ENCODE measurements around the gene ZNF529.
"Not testable (repeated sequence)": the region's sequence is repeated elsewhere in the genome, so short reads cannot be mapped to it uniquely, and the experiment has no call there.

The ZNF529 gene

GRCh38 chr19:36573020-36573894 lies at the start of gene ZNF529:
TSS of gene ZNF529 (minus strand) at chr19:36573292. CDS start at chr19:36572346, 946 bp downstream.
- peak; percentile 67 for DNase-seq (ENCODE audit: low read depth, low spot score)

DNA sequence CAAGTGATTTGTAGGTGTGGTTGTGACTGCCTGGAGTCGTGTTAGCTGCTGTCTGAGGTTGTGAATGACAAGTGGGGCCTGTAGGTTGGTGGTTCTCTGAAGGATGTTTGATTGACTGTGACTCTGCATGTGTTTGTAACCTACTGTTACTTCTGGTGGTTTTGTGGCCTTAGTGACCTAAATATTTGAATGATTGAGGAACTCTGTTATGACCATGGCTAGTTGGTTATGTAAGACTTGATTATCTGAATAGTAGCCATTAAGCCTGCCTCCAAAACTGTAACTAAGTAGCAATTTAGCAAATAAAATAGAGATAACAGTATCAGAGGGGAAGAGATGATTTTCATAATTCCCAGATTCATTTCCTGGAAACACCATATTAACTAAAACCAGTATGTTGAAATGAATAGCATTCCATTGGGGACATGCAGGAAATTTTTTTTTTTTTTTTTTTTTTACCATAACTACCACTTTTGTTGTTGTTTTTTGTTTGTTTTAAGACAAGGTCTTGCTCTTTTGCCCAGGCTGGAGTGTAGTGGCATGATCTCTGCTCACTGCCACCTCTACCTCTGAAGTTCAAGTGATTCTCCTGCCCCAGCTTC lies 32.9 kb upstream of the ZNF529 start:
- no peak for DNase-seq (ENCODE audit: low read depth, low spot score)

GRCh38 chr19:36605101-36605876 lies 32.2 kb upstream of the ZNF529 start, which contains the start of gene ZNF382:
TSS of gene ZNF382 (plus strand) at chr19:36605313. CDS start at chr19:36609915, 4,602 bp downstream.
- no peak for DNase-seq (ENCODE audit: low read depth, low spot score)

DNA sequence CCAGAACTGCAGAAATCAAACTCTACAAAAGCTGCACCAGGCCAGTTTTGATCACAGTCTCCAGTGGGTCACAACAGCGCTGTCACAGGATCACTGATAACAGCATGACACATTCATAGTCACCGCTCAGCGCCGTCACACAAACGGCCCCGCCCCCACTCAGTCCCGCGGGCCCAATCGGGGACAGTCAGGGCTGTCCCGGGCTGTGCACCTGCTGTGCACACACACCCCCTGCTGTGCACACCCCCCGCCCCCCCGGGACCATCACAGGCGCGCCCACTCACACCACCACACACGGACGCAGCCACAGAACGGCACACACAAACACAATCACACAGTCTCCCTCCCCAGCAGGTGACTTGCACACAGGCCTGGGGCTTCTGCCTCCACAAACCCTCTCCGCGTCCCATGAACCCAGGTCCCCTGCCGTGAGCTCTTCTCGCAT lies 31.6 kb upstream of the ZNF529 start:
- DNase-seq (ENCODE audit: low read depth, low spot score): no peak

- DNase-seq (ENCODE audit: low read depth, low spot score): not testable (repeated sequence)
Observed at GRCh38 chr19:36602681-36603080, 29.6 kb upstream of the ZNF529 start.

DNA sequence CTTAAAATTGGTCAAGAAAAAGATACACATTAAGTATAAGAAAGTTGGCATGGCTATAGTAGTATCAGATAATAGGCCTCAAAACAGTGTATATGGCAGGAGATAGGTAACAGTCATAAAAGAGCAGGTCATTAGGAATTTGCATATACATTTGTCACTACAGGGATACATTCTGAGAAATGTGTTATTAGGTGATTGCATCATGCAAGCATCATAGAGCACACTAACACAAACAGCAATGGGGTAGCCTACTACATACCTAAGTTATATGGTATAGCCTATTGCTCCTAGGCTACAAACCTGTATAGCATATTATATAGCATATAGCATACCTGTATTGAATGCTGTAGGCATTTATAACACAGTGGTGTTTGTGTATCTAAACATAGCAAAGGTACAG lies 6.2 kb upstream of the ZNF529 start:
- no peak for DNase-seq (ENCODE audit: low read depth, low spot score)

DNA sequence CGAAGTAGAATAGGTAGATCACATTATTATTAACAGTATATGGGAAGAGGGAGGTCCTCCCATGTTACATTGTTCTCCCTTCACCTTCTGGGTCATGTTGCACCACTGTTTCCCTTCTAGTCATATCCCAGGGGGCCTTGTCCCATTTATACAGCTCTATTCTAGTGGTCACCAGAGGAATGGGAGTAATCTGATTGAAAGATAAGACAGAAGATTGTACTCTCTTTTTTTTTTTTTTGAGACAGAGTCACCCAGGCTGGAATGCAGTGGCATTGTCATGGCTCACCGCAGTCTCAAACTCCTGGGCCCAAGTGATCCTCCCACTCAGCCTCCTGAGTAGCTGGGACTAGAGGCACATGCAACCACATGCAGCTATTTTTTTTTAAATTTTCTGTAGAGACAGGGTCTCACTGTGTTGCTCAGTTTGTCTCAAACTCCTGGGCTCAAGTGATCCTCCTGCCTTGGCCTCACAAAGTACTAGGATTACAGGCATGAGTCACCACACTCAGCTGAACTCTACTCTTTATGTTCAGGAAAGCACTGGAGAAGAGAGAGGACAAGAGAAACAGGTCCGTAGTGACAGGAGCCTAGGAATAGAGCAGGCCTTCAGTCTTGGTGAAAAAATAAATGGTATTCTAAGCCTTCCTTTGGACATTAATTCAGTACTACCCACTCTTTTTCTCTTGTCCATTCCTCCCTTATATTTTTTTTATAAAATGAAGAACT lies 4.3 kb upstream of the ZNF529 start:
- DNase-seq (ENCODE audit: low read depth, low spot score): no peak

DNA sequence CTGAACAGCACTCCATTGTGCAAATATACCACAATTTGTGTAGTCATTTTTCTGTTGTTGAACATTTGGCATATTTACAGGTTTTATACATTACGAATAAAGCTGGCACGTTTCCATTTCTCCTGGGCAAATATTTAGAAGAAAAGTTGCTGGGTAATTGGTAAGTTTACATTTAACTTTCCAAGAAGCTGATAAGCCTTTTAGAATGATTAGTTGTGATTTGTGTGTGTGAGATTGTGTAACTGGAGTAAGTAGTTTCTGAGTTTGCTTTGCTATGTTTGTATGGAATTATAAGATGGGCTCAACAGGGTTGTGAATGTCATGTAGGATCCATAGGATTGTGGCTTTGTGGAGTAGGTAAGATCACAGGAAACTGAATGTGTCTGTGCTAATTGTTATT lies 1.6 kb upstream of the ZNF529 start:
- DNase-seq (ENCODE audit: low read depth, low spot score): no peak

DNA sequence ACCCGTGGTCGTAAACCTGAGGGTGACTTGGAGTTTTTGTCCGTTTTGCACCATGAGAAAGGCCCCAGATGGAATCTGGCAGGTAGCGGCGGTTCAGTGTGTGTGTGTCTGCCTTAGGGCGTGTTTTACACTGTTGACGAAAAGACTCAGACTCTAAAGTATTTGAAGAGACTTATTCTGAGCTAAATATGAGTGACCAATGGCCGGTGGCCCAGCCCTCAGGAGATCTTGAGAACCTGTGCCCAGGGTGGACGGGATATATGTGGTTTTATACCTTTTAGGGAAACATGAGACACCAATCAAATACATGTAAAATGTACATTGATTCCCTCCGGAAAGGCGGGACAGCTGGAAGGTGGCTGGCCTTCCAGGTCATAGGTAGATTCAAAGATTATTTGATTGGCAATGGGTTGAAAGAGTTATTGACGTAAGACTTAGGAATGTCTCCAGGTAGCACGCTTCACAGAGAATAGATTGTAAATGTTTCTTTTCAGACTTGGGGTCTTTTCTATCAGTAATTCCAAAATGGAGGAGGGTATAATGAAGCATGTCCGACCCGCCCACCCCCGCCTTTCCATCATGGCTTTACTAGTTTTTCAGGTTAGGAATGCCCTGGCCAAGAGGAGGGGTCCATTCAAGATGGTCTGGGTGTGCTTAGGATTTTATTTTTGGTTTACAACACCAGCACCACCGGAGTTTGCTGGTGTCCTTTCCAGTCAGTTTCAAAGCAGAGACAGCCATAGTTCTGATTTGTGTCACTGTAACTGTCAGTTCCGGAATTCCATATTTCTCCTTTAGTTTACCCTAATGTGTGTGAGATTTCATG lies 1.0 kb upstream of the ZNF529 start:
- no peak for DNase-seq (ENCODE audit: low read depth, low spot score)

GRCh38 chr19:36572593-36573019 lies 486 bp downstream of the ZNF529 start:
- DNase-seq (ENCODE audit: low read depth, low spot score): no peak

DNA sequence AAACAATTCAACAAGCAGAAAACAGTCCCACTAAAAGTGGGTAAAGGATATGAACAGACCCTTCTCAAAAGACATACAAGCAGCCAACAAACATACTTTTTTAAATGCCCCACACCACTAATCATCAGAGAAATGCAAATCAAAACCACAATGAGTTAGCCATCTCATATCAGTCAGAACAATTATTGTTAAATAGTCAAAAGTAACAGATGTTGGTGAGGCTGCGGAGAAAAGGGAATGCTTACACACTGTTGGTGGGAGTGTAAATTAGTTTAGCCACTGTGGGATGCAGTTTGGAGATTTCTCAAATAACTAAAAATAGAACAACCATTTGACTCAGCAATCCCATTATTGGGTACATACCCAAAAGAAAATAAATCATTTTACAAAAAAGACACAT lies 8.7 kb downstream of the ZNF529 start:
- no peak for DNase-seq (ENCODE audit: low read depth, low spot score)

DNA sequence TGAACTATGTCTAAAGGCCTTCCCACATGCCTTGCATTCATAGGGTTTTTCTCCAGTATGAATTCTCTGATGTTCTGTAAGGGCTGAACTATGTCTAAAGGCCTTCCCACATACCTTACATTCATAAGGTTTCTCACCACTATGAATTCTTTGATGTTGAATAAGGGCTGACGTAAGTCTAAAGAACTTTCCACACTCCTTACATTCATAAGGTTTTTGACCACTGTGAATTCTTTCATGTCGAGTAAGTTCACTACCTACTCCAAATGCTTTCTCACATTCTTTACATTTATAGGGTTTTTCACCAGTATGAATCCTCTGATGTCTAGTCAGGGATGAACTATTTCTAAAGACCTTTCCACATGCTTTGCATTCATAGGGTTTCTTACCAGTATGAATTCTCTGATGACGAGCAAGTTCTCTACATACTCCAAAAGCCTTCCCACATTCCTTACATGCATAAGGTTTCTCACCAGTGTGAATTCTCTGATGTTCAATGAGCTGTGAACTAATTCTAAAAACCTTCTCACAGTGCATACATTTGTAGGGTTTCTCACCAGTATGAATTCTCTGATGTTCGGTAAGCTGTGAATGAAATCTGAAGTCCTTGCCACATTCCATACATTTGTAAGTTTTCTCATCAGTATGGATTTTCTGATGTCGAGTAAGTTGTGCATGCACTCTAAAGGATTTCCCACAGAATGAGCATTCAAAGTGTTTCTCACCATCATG lies 25.9 kb downstream of the ZNF529 start:
- DNase-seq (ENCODE audit: low read depth, low spot score): no peak

DNA sequence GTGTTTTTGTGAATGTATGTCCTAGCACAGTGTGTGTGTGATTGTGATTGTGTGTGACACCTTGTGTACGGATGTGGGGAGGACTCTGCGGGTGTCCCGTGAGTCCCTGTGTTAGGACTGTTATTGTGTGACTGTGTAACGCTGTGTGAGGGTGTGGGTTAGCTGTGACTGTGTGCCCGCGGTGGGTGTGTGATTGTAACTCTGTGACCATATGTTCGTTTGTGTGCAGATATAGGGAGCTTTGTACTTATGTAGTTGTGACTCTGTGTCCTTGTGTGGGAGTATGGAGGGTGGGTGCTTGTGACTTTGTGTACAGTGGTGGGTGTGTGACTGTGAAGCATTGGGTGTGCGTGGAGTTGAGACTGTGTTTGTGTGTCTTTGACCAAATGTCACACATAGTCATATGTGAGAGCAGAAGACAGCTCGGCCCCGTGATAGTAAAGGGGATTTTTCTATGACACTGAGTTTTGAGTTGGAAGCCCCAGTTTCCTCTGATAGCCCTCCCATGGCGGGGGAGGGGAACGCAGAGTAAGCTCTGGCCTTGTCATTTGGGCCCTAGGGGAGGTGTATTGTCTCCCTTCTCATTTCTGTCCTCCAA lies 44.1 kb downstream of the ZNF529 start:
- DNase-seq (ENCODE audit: low read depth, low spot score): no peak

GRCh38 chr19:36528194-36528920 lies 44.7 kb downstream of the ZNF529 start, which contains the start of gene ZNF260:
TSS of gene ZNF260 (minus strand) at chr19:36528271. CDS start at chr19:36515238, 13,033 bp downstream.
- DNase-seq (ENCODE audit: low read depth, low spot score): peak; percentile 90

GRCh38 chr19:36527873-36528193 lies 45.3 kb downstream of the ZNF529 start:
- no peak for DNase-seq (ENCODE audit: low read depth, low spot score)

- no peak for DNase-seq (ENCODE audit: low read depth, low spot score)
Observed at GRCh38 chr19:36527341-36527740, 45.8 kb downstream of the ZNF529 start.

- DNase-seq (ENCODE audit: low read depth, low spot score): no peak
Observed at GRCh38 chr19:36526581-36526980, 46.5 kb downstream of the ZNF529 start.

GRCh38 chr19:36524617-36525016 lies 48.5 kb downstream of the ZNF529 start:
- no peak for DNase-seq (ENCODE audit: low read depth, low spot score)

Measured in smooth muscle cell of the brain vasculature (primary cell).